Measurements from ENCODE around the gene ARHGEF28.

ARHGEF28 gene

DNA sequence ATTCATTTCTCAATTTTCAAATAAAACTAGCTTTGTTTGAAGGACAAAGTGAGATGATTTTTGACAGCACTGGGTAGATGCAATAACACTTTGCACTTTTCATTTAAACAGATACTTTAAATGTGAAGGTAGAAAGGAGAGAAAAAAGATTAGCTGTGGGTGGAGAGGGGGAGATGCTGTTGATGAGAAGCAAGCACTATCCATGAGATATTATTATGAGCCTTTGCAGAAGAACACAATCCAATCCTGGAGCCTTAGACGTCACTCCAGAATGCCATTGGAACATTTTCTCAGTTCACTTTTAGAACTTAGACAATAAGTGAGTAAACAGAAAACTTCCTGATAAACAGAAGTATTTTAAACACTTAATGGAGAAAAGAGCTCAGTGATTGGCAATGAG, 351.1 kb downstream of the ARHGEF28 start:
- DNase-seq = no peak

DNA sequence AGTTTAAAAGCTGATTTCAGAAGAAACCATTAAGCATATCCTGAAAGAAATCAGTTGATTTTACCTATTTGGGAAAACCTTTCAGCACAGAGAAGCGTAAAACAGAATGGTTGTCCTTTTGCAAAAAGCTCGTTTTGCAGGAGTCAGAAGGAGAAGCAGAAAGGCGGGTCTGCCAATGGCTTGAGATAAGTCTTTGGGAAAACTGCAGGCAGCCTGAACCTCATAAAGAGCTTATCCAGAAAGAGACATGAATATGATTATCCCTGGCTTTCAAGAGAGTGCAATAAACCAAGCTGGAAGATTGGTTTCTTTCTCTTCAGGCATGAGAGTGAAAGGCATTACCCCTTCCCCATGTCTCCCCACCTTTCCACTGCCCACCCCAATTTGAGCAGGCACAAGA, 353.3 kb downstream of the ARHGEF28 start:
- no peak for DNase-seq

DNA sequence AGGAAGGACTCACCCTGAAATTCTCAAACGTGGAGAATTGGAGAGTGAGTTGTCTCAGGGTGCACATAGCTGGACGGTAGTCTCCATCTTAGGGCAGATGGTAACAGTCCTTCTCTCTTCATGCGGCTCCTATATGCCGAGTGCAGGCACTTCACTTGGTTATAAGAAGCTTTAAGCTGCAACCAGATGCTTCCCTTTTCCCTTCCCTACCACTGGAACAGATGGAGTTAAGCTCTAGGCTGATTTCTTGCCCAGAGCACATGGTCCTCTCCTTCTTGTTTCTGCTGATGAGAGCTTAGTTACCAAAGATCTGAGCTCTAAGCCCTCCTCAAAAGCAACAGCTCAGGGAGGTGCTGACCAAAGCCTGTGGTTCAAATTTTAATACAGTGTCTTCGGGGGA, 355.7 kb downstream of the ARHGEF28 start:
- DNase-seq = no peak

DNA sequence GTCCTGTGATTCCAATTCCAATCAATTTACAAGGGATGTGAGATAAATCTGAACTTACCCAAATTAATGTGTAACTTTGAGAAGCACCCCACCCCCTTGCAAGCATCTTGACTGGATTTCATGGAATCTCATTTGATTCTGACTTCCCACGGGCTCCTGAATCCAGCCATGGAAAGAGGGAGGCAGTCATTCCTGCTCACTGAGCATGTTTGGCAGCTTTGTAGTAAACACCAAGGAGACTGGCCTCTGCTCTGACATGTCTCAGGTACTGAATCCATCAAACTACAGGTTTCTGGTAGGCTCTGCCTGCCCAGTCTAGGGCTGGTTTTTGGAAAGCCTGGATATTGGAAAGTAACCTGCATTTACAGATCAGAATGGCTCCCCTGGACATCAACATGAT, 357.6 kb downstream of the ARHGEF28 start:
- no peak for DNase-seq

DNA sequence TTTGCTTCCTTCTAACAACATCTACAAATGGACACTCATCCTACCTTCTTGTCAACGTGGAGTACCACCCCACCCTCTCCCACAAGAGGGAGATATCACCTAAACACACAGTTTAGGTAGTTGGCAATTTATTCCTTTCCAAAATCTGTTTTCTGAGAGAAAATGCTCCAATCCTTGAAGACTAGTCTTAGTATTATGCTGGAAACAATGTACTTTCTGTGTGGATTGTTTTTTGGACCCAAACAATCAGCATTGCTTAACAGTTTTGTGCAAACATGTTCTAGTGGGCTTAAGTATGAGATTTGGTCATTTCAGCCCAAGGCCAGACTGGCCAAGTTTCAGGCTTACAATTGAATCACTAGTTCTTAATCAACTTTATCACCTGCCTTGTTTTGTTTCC, 359.1 kb downstream of the ARHGEF28 start:
- DNase-seq = no peak

DNA sequence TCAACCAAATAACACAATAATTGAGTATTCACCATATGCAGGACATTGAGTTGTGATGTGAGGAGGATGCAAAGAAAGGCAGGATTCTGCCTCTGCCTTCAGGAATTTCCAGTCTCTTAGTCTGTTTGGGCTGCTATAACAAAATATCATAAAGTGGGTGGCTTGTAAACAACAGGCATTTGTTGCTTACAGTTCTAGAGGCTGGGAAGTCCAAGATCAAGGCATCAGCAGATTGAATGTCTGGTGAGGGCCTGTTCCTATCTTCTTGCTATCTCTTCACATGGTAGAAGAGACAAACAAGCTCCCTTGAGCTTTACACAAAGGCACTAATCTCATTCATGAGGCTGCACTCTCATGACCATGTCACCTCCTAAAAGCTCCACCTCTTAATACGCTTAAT, 360.7 kb downstream of the ARHGEF28 start:
- DNase-seq = no peak

DNA sequence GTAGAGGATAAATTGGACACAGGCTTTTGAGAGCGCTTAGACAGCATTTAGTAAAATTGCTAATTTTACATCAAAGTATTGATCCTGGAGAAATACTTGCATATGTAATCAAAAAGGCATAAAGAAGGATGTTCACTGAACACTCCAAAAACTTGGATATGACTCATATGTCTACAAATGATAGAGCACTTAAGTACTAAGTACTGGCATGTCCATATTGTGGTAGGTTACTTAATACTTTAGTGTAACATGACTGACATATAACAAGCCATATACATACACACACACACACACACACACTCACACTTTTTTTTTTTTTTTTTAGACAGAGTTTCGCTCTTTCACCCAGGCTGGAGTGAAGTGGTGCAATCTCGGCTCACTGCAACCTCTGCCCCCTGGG, 361.9 kb downstream of the ARHGEF28 start:
- no peak for DNase-seq

DNA sequence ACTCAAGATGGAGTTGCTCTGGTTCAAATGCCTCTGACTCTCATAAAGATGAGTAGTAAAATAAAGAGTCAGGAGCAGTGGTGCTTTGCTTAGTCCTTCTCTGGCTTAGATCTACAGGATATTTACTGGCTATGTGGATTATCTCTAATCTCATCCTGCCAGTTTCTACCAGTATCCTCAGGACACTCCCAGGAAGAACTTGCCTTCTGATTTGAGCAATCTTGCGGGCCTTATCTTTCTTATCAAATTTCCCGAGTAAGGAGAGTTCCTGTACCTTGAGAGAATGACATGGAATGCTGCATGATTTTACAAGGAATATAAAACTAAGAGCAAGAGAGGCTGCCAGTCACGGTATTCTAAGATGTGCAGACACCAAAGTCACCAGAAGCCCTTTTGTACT, 364.0 kb downstream of the ARHGEF28 start:
- no peak for DNase-seq

Data from effector CD4-positive, alpha-beta T cell (primary cell).